Measurements from ENCODE around the gene SYDE1. TPM values are rescaled to one million over a fixed set of nuclear protein-coding genes. Genes with fewer than 3 reads are reported as not detected.

SYDE1 gene
- total RNA-seq, 1 experiment from 2014 or later, result 4.4 TPM

DNA sequence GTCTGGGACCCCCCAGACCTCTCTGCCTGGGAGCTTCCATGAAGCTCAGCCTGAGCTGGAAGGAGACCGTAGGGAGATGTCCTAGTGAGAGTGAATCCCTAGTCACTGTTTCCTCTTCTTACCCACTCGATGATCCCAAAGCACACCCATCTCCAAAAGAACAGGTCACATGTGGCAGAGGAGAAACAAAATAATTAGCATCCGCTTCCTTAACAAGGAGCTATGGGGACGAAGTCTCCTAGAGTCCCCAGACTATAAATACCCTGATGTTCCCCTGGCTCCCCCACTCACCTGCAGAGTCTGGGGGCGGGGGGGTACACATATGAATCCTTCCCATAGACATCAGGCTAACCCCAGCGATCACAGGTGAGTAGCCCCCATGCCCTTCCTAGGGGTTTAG is 25.3 kb upstream of the SYDE1 start, which contains the start of gene OR1I1:
Gene OR1I1, plus strand, starts transcription at position 301 of the 400 bp plus-strand sequence. CDS start 4,855 bp downstream, outside the sequence.
- no peaks in the 10 kb centered on the region for H3K4me1 Mint-ChIP-seq (ENCODE audit: low read depth, unreplicated experiment)
- H3K27me3 Mint-ChIP-seq (ENCODE audit: insufficient read depth, unreplicated experiment), result peaks cover 11% of the 10 kb centered on the region
- H3K36me3 Mint-ChIP-seq (ENCODE audit: insufficient read depth, unreplicated experiment), result no peaks in the 10 kb centered on the region
- TF ChIP-seq, protein P1, sequence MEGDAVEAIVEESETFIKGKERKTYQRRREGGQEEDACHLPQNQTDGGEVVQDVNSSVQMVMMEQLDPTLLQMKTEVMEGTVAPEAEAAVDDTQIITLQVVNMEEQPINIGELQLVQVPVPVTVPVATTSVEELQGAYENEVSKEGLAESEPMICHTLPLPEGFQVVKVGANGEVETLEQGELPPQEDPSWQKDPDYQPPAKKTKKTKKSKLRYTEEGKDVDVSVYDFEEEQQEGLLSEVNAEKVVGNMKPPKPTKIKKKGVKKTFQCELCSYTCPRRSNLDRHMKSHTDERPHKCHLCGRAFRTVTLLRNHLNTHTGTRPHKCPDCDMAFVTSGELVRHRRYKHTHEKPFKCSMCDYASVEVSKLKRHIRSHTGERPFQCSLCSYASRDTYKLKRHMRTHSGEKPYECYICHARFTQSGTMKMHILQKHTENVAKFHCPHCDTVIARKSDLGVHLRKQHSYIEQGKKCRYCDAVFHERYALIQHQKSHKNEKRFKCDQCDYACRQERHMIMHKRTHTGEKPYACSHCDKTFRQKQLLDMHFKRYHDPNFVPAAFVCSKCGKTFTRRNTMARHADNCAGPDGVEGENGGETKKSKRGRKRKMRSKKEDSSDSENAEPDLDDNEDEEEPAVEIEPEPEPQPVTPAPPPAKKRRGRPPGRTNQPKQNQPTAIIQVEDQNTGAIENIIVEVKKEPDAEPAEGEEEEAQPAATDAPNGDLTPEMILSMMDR (IDR thresholded peaks at IDR 0.05; ENCODE audit: insufficient read depth in 1 of 2, low read depth in 1 of 2, low read length in 1 of 2, severe bottlenecking in 1 of 2, unreplicated experiment in 1 of 2), result no peak
- H3K27ac Mint-ChIP-seq (ENCODE audit: unreplicated experiment), result no peak within 1 kb of the TSS
- no peaks in the 10 kb centered on the region for H3K9me3 Mint-ChIP-seq (ENCODE audit: unreplicated experiment)
- Histone ChIP-seq H3K4me1 (no peaks in the 10 kb centered on the region), H3K4me3 (ENCODE audit: low read depth, low read length) (no peak within 1 kb of the TSS), H3K9me3 (no peaks in the 10 kb centered on the region), H3K27me3 (replicated peaks; ENCODE audit: control insufficient read depth, insufficient read depth, low read length) (no peaks in the 10 kb centered on the region; the same call in 1 of the 2 replicates), H3K36me3 (ENCODE audit: control insufficient read depth, insufficient read depth, low read length) (no peaks in the 10 kb centered on the region)
- no TSS peak for BruUV-seq (replicated peaks)
- POLR2A ChIA-PET, result no interaction called here
- CTCF ChIA-PET, result interaction anchor here (1.9 kb wide), 1 partner anchor 10 kb away, joined by 5 read pairs; no protein-coding TSS in a partner anchor
- intact Hi-C loops (cut with micrococcal nuclease; ENCODE audit: unreplicated experiment), result no loop called here
- DNase-seq, result no peak
- no peak within 1 kb of the TSS for H3K4me3 Mint-ChIP-seq (ENCODE audit: unreplicated experiment)

DNA sequence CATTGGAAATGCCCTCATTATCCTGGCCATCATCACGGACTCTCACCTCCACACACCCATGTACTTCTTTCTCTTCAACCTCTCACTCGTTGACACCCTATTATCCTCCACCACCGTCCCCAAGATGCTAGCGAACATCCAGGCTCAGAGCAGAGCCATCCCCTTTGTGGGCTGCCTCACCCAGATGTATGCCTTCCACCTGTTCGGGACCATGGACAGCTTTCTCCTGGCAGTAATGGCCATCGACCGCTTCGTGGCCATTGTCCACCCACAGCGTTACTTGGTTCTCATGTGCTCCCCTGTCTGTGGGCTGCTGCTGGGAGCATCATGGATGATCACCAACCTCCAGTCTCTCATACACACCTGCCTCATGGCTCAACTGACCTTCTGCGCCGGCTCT is 20.0 kb upstream of the SYDE1 start:
- TF ChIP-seq, protein P1 (IDR thresholded peaks at IDR 0.05; ENCODE audit: insufficient read depth in 1 of 2, low read depth in 1 of 2, low read length in 1 of 2, severe bottlenecking in 1 of 2, unreplicated experiment in 1 of 2), result no peak

DNA sequence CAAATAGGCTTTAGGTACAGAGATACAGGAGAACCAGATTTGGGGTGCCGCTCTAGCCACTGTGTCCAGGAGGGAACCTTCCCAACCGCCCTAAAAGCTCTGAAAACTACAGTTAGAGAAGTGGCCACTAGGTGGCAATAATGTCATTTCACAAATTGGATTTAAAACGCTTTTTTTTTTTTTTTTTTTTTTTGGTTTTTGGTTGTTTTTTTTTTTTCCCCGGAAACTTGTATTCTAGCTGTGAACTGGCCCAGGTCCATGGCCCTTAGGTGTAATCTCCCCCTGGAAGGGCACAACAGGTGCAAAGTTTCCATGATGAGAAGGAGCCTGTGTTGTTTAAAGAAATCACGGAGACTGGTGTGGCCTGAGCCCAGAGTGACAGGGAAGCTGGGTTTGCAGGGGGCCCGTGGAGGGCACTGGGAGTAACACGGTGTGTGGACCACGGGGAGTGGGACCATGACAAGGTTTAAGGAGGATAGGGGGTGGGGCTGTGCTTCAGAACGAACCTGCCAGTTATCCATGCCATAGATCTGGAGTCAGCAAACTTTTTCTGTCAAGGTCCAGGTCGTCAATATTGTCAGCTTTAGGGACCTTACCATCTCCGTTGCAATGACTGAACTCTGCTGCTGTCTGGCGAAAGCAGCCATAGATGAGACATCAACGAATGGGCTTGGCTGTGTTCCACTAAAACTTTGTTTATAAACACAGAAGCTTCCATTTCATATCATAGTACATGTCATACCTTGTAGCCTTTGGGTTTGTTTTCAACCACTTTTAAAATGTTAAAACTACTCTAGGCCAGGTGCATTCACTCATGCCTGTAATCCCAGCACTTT is 15.1 kb upstream of the SYDE1 start:
- Histone ChIP-seq H3K27me3 (replicated peaks; ENCODE audit: control insufficient read depth, insufficient read depth, low read length) (no peaks in the 10 kb centered on the region), H3K4me3 (ENCODE audit: low read depth, low read length) (no peak overlapping the region), H3K9me3 (no peaks in the 10 kb centered on the region), H3K36me3 (ENCODE audit: control insufficient read depth, insufficient read depth, low read length) (no peaks in the 10 kb centered on the region), H3K4me1 (no peaks in the 10 kb centered on the region)
- peaks cover 12% of the 10 kb centered on the region for H3K27me3 Mint-ChIP-seq (ENCODE audit: insufficient read depth, unreplicated experiment)
- CTCF ChIA-PET, result interaction anchor here (0.5 to 1.9 kb wide), 30 partner anchors 9 to 1289 kb away, joined by 3 to 13 read pairs (median 5); partner anchors contain the start of genes AKAP8, AKAP8L and OR1I1
- BruUV-seq (replicated peaks), result no TSS peak
- H3K4me1 Mint-ChIP-seq (ENCODE audit: low read depth, unreplicated experiment), result no peaks in the 10 kb centered on the region
- H3K9me3 Mint-ChIP-seq (ENCODE audit: unreplicated experiment), result peaks cover 13% of the 10 kb centered on the region
- TF ChIP-seq, protein P1 (IDR thresholded peaks at IDR 0.05; ENCODE audit: insufficient read depth in 1 of 2, low read depth in 1 of 2, low read length in 1 of 2, severe bottlenecking in 1 of 2, unreplicated experiment in 1 of 2), result peak; percentile 30 to 60
- POLR2A ChIA-PET, result interaction anchor here (0.6 to 1.0 kb wide), 4 partner anchors 8 to 327 kb away, joined by 4 to 15 read pairs (median 8); no protein-coding TSS in a partner anchor
- H3K27ac Mint-ChIP-seq (ENCODE audit: unreplicated experiment), result no peak overlapping the region
- DNase-seq, result peak in 1 of 2 experiments; percentile 63
- H3K36me3 Mint-ChIP-seq (ENCODE audit: insufficient read depth, unreplicated experiment), result no peaks in the 10 kb centered on the region
- H3K4me3 Mint-ChIP-seq (ENCODE audit: unreplicated experiment), result no peak overlapping the region
- intact Hi-C loops (cut with micrococcal nuclease; ENCODE audit: unreplicated experiment), result loop anchor here (1.0 kb wide), 2 partner anchors 58 to 464 kb away; no protein-coding TSS in a partner anchor

More for the DNA sequence above, 20.0 kb upstream of the SYDE1 start:
- no peak for DNase-seq
- Mint-ChIP-seq H3K9me3 (ENCODE audit: unreplicated experiment) (peaks cover 13% of the 10 kb centered on the region), H3K27me3 (ENCODE audit: insufficient read depth, unreplicated experiment) (peaks cover 19% of the 10 kb centered on the region), H3K36me3 (ENCODE audit: insufficient read depth, unreplicated experiment) (no peaks in the 10 kb centered on the region), H3K27ac (ENCODE audit: unreplicated experiment) (no peak overlapping the region), H3K4me3 (ENCODE audit: unreplicated experiment) (no peak overlapping the region), H3K4me1 (ENCODE audit: low read depth, unreplicated experiment) (no peaks in the 10 kb centered on the region)
- Histone ChIP-seq H3K4me3 (ENCODE audit: low read depth, low read length) (no peak overlapping the region), H3K9me3 (no peaks in the 10 kb centered on the region), H3K27me3 (replicated peaks; ENCODE audit: control insufficient read depth, insufficient read depth, low read length) (no peaks in the 10 kb centered on the region; the same call in 1 of the 2 replicates), H3K4me1 (no peaks in the 10 kb centered on the region), H3K36me3 (ENCODE audit: control insufficient read depth, insufficient read depth, low read length) (no peaks in the 10 kb centered on the region)
- ChIA-PET POLR2A (no interaction called here), CTCF (no interaction called here)
- BruUV-seq (replicated peaks), result no TSS peak
- intact Hi-C loops (cut with micrococcal nuclease; ENCODE audit: unreplicated experiment), result no loop called here
